Measurements from ENCODE around the gene CDNF. TPM values are rescaled to one million over a fixed set of nuclear protein-coding genes. Genes with fewer than 3 reads are reported as not detected.

Gene CDNF
- total RNA-seq, 1 experiment from 2014 or later: 0.34 TPM

DNA sequence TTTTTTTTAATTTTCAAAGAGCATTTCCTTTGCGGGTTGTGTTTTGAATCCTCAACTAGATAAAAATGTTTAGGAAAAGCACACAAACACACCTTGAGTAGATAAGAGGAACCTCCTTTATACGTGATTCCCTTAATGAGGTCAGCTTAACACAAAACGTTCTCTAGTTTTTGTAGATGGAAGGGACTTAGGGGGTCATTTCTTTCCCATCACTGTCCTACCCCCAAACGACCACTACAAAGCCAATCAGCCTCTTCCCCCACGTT, 42.0 kb upstream of the CDNF start:
- POLR2A ChIA-PET (ENCODE audit: low non-redundant PET): interaction anchor here (0.6 kb wide), 1 partner anchor 9 kb away, joined by 3 read pairs; no protein-coding TSS in a partner anchor
- DNase-seq (ENCODE audit: low spot score): no peak
- intact Hi-C loops (cut with micrococcal nuclease; ENCODE audit: unreplicated experiment): loop anchor here (5.0 kb wide), 1 partner anchor 72 kb away; the partner anchor contains the start of gene DCLRE1C

DNA sequence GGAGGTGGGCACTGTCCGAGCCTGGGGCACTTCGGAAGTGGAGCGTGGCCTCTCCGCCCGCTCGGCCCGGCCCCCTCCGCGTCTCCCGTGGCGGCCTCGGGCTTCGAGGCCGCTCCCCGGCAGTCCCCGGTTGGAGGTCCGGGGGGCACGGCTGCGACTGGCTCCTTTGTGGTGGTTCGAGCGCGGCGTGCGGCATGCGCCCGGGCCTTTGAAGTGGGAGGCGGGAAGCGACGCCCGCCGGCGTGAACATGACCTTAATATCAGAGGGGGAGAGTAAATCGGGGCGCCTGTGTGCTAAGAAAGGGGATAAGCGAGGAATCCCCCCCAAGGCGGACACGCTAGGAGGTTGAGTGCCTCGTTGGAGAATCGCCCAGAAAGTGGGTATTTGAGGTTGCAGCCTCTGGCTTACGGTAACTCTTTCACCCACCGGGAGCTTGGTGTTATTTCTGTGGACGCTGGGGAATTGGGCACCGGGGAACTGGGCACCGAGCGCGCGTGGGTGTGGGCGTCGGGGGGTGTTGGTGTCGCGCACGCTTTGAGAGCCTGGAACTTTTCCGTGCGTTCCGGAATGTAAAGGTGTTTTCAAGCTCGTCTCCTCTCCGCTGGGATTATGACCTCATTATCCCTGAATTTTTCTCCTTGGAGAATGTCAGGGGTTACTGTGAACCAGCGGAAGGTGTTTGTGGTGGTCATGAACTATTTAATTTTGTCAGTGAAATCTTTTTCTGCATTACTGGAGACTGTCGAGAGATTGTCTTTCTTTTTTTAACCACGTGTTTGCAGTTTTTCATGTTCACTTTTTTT, 41.5 kb upstream of the CDNF start:
- H3K36me3 ChIP-seq (ENCODE audit: insufficient read depth, low read length, poor library complexity, severe bottlenecking): no peaks in the 10 kb centered on the region
- DNase-seq (ENCODE audit: low spot score): peak; percentile 35
- peak overlapping the region; percentile 88 for H3K4me3 ChIP-seq (ENCODE audit: low read depth, low read length, poor library complexity, severe bottlenecking)
- ChIA-PET POLR2A (ENCODE audit: low non-redundant PET) (no interaction called here), CTCF (interaction anchor here (1.3 kb wide), 1 partner anchor 41 kb away, joined by 3 read pairs; the partner anchor contains the start of genes CDNF, HSPA14 and MSANTD7)
- no peaks in the 10 kb centered on the region for H3K27me3 ChIP-seq (replicated peaks; ENCODE audit: insufficient read depth, low read depth, low read length, poor library complexity)
- H3K4me1 ChIP-seq (ENCODE audit: insufficient read depth, low read length, poor library complexity, severe bottlenecking): peaks cover 8% of the 10 kb centered on the region
- intact Hi-C loops (cut with micrococcal nuclease; ENCODE audit: unreplicated experiment): loop anchor here (5.0 kb wide), 1 partner anchor 73 kb away; the partner anchor contains the start of gene DCLRE1C
- TF ChIP-seq, protein P1, sequence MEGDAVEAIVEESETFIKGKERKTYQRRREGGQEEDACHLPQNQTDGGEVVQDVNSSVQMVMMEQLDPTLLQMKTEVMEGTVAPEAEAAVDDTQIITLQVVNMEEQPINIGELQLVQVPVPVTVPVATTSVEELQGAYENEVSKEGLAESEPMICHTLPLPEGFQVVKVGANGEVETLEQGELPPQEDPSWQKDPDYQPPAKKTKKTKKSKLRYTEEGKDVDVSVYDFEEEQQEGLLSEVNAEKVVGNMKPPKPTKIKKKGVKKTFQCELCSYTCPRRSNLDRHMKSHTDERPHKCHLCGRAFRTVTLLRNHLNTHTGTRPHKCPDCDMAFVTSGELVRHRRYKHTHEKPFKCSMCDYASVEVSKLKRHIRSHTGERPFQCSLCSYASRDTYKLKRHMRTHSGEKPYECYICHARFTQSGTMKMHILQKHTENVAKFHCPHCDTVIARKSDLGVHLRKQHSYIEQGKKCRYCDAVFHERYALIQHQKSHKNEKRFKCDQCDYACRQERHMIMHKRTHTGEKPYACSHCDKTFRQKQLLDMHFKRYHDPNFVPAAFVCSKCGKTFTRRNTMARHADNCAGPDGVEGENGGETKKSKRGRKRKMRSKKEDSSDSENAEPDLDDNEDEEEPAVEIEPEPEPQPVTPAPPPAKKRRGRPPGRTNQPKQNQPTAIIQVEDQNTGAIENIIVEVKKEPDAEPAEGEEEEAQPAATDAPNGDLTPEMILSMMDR (conservative IDR thresholded peaks at IDR 0.05; ENCODE audit: low read depth, low read length): no peak
- TF ChIP-seq EZH2 (IDR thresholded peaks at IDR 0.05; ENCODE audit: borderline replicate concordance, low read depth, low read length, poor library complexity, severe bottlenecking): no peak
- H3K27ac ChIP-seq (ENCODE audit: low read depth, low read length, poor library complexity, severe bottlenecking): peak overlapping the region; percentile 94
- no TSS peak for BruUV-seq (replicated peaks)
- no peaks in the 10 kb centered on the region for H3K9me3 ChIP-seq (ENCODE audit: low read depth, low read length, poor library complexity, severe bottlenecking)

More for the DNA sequence above, 42.0 kb upstream of the CDNF start:
- Histone ChIP-seq H3K4me3 (ENCODE audit: low read depth, low read length, poor library complexity, severe bottlenecking) (peak overlapping the region; percentile 88), H3K27ac (ENCODE audit: low read depth, low read length, poor library complexity, severe bottlenecking) (peak overlapping the region; percentile 94), H3K9me3 (ENCODE audit: low read depth, low read length, poor library complexity, severe bottlenecking) (no peaks in the 10 kb centered on the region), H3K36me3 (ENCODE audit: insufficient read depth, low read length, poor library complexity, severe bottlenecking) (no peaks in the 10 kb centered on the region), H3K27me3 (replicated peaks; ENCODE audit: insufficient read depth, low read depth, low read length, poor library complexity) (no peaks in the 10 kb centered on the region), H3K4me1 (ENCODE audit: insufficient read depth, low read length, poor library complexity, severe bottlenecking) (peaks cover 8% of the 10 kb centered on the region)
- BruUV-seq (replicated peaks): TSS peak; percentile 59
- TF ChIP-seq EZH2 (IDR thresholded peaks at IDR 0.05; ENCODE audit: borderline replicate concordance, low read depth, low read length, poor library complexity, severe bottlenecking): no peak
- TF ChIP-seq, protein P1 (conservative IDR thresholded peaks at IDR 0.05; ENCODE audit: low read depth, low read length): no peak
- CTCF ChIA-PET: no interaction called here

DNA sequence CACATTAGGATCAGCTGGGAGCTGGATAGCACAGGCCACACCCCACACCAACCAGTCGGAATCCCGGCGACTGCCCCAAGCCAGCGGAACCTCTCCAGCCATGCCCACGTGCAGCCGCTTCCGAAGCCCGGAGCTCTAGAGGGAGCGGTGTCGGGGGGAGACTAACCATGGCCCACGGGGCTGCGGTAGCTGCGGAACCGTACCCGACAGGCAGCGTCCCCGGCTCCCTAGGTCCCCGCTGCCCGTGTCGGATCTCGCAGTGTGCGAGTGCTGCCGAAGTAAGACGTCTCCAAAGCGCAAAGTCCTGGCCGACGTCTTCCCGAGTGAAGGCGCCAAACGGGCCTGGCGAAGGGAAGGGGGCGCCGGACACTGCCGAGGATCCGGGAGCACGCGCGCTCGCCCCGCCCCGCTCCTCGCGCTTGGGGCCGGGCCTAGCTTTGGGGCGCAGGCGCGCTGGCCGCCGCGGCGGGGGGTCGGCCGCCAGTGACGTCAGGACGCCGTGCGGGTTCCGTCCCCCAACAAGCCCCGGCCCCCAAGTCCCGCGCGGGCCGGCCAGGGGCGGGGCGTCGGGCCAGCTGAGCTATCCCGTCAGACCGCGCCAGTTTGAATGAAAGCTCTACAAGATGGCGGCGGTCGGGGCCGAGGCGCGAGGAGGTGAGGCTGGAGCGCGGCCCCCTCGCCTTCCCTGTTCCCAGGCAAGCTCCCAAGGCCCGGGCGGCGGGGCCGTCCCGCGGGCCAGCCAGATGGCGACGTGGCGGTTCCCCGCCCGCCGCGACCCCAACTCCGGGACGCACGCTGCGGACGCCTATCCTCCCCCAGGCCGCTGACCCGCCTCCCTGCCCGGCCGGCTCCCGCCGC, 40.7 kb upstream of the CDNF start, which contains the start of gene SUV39H2:
Gene SUV39H2, plus strand, starts transcription at position 601 of the 858 bp plus-strand sequence. Its CDS starts 23 bp downstream, at position 624.
- ChIA-PET POLR2A (ENCODE audit: low non-redundant PET) (interaction anchor here (0.6 kb wide), 1 partner anchor 320 kb away, joined by 3 read pairs; no protein-coding TSS in a partner anchor), CTCF (interaction anchor here (0.6 to 1.3 kb wide), 4 partner anchors 40 to 481 kb away, joined by 3 to 4 read pairs (median 4); partner anchors contain the start of genes CDNF, HSPA14 and MSANTD7)
- no TSS peak for BruUV-seq (replicated peaks)
- intact Hi-C loops (cut with micrococcal nuclease; ENCODE audit: unreplicated experiment): loop anchor here (5.0 kb wide), 1 partner anchor 74 kb away; the partner anchor contains the start of gene DCLRE1C
- Histone ChIP-seq H3K27me3 (replicated peaks; ENCODE audit: insufficient read depth, low read depth, low read length, poor library complexity) (no peaks in the 10 kb centered on the region), H3K36me3 (ENCODE audit: insufficient read depth, low read length, poor library complexity, severe bottlenecking) (no peaks in the 10 kb centered on the region), H3K9me3 (ENCODE audit: low read depth, low read length, poor library complexity, severe bottlenecking) (no peaks in the 10 kb centered on the region), H3K27ac (ENCODE audit: low read depth, low read length, poor library complexity, severe bottlenecking) (peak within 1 kb of the TSS; percentile 94), H3K4me1 (ENCODE audit: insufficient read depth, low read length, poor library complexity, severe bottlenecking) (peaks cover 8% of the 10 kb centered on the region), H3K4me3 (ENCODE audit: low read depth, low read length, poor library complexity, severe bottlenecking) (peak within 1 kb of the TSS; percentile 88)
- peak; percentile 97 for DNase-seq (ENCODE audit: low spot score)
- TF ChIP-seq, protein P1 (conservative IDR thresholded peaks at IDR 0.05; ENCODE audit: low read depth, low read length): no peak
- no peak for TF ChIP-seq EZH2 (IDR thresholded peaks at IDR 0.05; ENCODE audit: borderline replicate concordance, low read depth, low read length, poor library complexity, severe bottlenecking)

Measured in A673 (cell line).